Activated CD4-positive, alpha-beta T cell treated with anti-CD3 and anti-CD28 coated beads, Interleukin-2, amount 50 U/mL, for 16 hours (primary cell): Measurements from ENCODE around the gene MERTK.
"Not testable (repeated sequence)": the region's sequence is repeated elsewhere in the genome, so short reads cannot be mapped to it uniquely, and the experiment has no call there.

ENCODE experiments used
- DNase-seq: peaks from one replicate; pipeline ENCODE4 v3.0.0-alpha.2; 2020

Gene MERTK

DNA sequence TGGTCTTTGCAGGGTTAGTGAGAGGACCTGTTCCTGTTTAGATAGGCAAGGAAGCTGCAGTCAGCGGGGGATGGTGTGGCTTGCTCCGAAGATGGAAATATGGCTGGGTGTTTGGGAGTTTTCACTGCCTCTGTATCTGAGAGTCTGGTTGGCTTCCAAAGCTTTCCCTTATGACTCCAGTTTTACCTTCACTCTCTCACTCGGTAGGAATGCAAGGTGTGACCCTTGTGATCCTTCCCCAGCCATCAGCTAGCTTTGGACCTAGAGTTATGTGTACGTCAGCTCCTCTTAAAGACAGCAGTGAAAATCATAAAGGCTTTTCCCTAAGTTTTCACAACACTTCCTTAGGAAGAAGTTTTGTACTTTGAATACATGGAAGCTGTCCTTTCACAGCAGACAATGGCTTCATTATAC is 121.2 kb downstream of the MERTK start:
- no peak for DNase-seq

DNA sequence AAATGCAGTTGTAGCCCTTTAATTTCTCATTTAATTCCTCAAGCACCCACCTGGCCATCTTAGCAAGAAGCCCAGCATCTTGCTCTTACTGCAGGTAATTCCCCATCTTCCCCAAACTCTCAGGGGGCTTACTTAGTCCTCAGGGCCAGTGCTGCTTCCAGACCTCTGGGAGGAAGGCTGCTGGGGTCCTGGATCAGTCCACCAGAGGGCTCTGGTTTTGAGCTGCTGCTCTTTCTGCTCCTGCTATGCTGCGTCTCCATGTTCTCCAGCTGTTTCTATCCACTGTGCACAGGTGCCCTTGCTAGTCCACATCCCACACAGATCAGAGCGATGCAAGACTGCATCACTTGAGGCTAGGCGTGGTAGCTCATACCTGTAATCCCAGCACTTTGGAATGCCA is 122.2 kb downstream of the MERTK start:
- no peak for DNase-seq

DNA sequence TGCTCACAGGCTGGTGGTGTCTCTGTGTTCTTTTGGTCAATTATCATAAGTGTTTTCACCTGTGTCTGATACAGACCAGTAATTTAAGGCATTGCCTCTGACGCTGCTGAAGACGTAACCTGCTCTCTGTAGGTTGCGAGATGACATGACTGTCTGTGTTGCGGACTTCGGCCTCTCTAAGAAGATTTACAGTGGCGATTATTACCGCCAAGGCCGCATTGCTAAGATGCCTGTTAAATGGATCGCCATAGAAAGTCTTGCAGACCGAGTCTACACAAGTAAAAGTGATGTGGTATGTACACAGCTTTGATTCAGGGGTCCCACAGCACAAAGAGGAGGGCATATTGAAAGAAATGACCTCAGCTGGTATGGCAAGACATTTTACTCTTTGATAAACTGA is 122.9 kb downstream of the MERTK start:
- no peak for DNase-seq

DNA sequence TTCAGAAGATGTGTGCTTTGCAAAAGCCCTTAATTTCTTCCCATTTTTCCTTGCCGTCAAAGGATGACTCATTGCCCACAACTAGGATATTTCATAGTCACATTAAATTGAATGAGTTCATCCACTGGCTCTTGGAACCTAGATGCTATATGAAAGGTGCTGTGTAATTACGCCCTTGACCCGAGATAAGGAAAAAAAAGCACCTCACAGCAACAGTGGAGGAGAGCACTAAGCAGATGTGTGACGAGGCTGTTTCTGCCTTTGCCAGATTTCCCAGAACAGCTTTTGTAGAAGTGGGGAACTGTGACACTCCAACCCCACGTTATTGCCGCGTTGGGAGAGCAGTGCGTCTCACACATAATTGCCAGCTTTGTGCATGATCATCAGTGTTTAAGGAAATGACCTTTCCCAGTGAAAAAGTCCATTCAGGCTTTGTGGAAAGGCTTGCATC is 123.4 kb downstream of the MERTK start:
- DNase-seq: no peak

DNA sequence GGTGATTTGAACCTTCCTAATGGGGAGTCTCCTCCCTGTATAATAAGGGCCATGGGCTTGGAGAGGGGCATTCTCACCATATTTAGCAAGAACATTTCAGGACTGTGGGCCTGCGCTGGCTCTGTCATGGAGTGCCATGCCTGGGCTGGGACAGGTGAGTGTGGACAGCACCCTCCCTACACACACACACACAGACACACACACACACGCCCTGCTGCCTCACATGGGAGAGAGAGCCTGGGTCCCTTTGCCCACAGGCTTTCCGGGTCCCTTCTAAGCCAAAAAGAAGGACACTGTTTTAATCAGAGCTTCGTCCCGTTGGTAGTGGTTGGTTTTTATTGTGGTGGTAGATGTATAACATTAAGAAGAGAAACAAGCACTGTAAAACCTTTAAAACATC is 125.3 kb downstream of the MERTK start:
- no peak for DNase-seq

GRCh38 chr2:112024231-112024630 is 125.8 kb downstream of the MERTK start:
- no peak for DNase-seq

DNA sequence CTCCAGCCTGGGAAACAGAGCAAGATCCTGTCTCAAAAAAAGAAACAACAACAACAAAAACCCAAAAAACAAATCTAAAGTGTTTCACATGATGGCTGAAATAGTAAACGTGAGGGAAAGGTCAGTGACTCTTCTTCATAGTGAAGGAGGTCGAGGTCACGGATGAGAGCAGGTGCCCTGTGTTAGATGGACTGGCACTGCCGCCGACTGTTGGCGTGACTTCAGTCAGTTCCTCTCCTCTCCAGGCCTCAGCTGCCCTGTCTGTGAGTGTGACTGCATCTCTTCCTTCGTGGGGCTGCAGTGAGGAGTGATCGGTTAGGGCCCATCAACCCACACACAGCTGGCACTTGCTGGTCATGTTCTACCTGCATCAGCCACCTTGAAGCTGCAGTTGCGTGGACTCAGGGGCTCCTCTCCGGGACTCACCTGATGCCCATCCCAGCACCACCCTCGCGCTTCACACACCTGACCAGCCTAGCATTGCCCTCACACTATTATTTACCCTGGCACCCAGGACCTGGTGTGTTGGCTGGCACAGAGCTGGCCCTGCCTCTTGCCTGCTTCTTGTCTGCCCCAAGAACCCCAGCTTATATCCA is 126.6 kb downstream of the MERTK start:
- DNase-seq: no peak

GRCh38 chr2:112026509-112026908 is 128.1 kb downstream of the MERTK start:
- no peak for DNase-seq

- DNase-seq: no peak
Measured at GRCh38 chr2:112027767-112028166, 129.4 kb downstream of the MERTK start.

GRCh38 chr2:112029164-112029563 is 130.8 kb downstream of the MERTK start:
- no peak for DNase-seq

DNA sequence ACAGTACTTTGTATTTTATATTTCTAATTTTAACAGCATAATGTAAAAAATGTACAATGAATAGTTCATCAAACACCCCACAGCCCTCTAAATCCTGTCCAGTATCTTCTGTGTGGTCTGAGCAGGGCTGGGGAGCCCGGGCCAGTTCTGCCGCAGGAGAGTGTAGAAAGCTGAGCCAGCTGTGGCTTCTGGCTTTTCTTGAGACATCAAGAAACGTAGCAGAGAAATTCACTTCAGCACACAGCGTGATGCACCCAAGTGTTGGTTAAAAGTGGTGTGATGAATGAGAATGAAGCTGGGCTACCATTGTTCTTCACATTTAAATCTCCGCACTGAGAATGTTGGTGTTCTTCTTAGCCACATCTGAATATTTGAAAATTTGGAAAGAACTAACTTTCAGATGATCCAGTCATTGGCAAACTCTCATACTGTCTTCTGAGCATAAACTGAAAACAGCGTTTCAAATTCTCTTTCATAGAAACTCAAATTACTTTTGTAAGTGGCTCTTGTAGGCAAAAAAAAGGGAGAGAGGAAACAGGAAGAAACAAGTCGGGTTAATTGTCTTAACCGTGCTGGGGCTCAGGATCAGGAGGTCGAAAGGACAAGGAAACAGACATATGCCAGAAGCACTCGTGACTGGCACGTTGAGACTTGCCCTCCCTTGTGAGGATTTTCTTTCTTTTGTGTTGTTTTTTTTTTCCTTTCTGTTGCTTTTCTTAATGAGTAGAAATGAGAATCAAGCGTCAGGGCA is 133.2 kb downstream of the MERTK start:
- DNase-seq: no peak

DNA sequence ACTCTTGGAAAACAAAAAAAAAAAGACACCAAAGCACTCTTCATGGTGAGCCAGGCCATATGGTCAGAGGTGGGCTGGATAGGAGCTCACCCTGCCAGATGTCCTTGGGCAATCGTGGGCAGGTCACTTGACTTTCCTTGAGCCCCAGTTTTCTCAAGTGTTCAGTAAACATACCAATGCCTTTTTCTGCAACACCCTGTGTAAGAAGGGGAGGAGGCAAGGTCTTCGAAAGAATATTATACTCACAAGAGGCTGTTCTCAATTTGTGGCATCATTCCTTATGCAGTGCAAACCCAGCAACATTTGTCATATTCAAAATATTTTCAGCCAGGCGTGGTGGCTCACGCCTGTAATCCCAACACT is 133.8 kb downstream of the MERTK start:
- DNase-seq: no peak

DNA sequence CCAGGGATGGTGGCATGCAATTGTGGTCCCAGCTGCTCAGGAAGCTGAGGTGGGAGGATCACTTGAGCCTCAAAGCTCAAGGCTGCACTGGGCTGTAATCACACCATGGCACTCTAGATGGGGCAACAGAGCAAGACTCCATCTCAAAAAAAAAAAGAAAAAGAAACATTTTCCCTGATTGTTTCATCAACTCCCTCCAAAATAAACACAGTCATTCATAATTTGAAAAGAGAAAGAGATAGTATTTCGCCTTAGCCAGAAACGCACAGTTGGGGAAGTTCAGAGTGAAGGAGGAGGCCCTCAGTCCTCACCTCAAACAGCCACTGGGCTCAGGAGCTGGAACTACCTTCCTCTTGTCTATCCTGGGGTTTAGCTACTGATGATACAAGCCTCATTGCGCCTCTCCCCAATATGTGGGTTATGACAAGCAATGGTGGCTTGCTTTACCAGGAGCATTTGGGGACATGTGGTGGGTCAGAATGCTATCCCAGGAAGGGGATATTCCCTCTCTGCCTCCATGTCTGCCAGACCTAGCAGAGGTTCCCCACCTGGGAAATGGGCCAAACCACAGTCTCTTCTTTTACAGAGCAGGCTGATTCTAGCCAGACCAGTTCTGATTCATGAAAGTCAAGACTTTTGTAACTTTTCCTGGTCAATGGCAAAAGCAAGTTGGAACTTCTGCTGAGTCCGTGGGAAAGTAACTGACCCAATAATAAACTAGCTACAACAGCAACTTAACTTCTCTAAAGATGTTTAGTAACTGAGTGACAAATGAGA is 134.5 kb downstream of the MERTK start:
- DNase-seq: no peak

DNA sequence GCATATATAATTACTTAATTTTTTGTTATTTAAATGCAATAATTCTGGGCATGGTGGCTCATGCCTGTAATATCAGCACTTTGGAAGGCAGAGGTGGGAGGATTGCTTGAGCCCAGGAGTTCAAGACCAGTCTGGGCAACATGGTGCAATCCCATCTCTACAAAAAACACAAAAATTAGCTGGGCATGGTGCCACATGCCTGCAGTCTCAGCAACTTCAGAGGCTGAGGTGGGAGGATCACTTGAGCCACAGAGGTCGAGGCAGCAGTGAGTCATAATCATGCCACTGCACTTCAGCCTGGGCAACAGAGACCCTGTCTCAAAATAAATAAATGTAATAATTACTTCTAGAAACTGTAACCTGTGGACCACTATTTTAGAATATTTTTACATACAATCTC is 135.2 kb downstream of the MERTK start:
- DNase-seq: no peak

DNA sequence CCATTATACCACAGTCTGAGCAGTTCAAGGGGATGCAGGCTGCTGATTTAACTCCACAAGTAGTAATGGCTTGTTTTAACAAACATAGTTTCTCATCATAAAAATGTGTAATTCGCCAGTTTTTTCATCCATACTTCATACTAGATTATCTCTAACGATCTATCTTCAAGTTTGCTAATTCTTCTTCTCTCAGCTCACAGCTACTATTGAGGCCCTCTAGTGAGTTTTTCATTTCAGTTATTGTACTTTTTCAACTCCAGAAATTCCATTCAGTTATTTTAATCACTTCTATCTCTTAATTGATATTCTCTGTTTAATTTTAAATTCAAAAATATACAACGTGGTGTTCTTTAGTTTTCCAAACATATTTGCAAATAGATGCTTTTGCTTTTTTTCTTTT is 136.5 kb downstream of the MERTK start:
- no peak for DNase-seq

- DNase-seq: no peak
Measured at GRCh38 chr2:112035786-112036185, 137.4 kb downstream of the MERTK start.

- not testable (repeated sequence) for DNase-seq
Measured at GRCh38 chr2:112039556-112039955, 141.1 kb downstream of the MERTK start.

GRCh38 chr2:112040066-112040465 is 141.7 kb downstream of the MERTK start:
- not testable (repeated sequence) for DNase-seq

DNA sequence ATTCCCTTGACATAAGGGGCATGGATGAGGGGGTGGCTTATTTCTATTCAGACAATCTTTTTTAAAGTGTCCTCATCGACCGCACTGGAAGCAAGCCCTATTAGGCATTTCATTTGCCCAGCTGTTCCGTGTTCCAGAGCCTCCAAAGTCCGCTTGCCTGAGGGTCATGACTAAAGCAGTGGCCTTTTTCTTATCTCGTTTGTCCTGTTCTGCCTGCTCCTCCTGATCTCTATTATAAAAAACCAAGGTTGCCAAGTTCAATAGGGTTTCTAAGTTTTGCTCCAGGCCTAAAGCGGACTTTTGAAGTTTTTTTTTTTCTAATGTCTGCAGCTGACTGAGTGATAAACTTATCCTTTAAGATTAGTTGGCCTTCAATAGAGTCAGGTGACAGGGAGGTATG is 143.1 kb downstream of the MERTK start:
- not testable (repeated sequence) for DNase-seq

DNA sequence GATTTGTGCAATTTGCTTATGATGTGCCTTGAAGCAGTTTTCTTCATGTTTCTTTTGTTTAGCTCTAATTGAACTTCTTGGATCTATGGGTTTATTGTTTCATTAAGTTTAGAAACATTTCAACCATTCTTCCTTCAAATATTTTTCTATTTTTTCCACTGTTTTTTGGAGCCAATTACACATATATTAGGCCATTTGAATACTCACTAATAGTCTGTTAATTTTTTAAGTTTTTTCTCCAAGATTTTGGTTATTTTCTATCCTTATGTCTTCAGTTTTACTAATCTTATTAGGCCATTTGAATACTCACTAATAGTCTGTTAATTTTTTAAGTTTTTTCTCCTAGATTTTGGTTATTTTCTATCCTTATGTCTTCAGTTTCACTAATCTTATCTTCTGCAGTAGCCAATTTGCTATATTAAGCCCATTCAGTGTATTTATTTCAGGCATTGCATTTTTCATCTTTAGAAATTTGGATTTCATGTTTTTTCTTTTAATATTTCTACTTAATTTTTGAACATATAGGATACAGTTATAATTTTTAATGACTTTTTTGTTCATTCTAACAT is 147.1 kb downstream of the MERTK start:
- DNase-seq: no peak

DNA sequence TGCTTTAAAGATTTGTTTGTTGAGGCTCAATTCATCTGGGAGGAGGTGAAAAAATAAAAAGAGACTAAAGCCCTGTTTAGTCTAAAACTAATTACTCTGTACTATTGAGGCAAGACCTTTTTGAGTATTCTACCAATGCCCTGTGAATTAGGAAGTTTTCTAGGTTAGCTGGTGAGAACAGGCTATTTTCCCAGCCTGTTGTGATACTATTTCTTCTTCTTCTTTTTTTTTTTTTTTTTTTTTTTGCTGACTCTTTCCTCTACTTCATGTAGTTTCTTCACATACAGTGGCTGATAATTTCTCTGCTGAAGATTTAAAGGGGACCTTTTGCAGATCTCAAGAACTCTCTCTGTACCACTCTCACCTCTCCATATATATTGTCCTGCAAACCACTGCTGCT is 147.8 kb downstream of the MERTK start:
- no peak for DNase-seq

DNA sequence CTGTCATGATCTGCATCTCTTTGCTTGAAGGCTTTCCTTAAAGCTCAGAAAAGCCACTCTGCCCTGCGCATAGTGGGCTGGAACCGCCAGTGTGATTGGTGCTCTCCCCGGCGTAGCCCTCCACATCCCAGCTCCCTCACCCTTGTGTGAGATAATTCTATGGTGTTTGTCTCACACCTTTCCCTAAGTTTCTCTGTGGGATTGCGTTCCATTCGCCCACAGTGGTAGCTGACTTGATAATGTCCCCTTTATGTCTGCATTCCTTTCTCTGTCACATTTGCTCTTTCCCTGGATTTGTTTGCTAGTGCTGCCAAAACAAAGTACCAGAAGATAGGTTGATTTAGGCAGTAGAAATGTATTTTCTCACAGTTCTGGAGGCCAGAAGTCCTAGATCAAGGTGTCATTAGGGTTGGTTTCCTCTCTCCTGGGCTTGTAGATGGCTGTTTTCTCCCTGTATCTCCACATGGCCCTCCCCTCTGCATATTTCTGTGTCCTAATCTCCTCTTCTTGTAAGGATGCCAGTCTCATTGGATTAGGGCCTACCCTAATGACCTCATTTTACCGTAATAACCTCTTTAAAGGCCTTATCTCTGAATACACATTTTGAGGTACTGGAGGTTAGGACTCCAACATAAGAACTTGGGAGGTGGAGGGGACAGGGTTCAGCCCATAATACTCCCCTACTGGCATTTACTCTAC is 149.3 kb downstream of the MERTK start:
- DNase-seq: no peak

DNA sequence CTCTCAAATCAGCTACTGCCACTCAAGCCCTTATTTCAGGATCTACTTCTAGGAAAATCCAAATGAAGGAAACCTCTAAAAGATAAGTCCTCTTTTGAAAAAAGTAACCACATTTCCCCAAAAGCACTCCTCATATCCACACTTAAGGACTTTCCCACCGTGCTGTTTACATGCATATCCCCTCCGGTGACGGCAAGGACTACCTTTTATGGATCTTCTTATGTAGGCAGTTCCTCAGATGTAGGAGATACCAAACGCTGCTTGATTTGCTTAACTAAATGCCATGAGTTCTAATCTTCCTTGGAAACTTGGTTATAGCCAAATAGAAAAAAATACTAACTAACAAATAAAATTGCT is 149.8 kb downstream of the MERTK start:
- DNase-seq: no peak
